ENCODE data around the gene MLPH.

DNA sequence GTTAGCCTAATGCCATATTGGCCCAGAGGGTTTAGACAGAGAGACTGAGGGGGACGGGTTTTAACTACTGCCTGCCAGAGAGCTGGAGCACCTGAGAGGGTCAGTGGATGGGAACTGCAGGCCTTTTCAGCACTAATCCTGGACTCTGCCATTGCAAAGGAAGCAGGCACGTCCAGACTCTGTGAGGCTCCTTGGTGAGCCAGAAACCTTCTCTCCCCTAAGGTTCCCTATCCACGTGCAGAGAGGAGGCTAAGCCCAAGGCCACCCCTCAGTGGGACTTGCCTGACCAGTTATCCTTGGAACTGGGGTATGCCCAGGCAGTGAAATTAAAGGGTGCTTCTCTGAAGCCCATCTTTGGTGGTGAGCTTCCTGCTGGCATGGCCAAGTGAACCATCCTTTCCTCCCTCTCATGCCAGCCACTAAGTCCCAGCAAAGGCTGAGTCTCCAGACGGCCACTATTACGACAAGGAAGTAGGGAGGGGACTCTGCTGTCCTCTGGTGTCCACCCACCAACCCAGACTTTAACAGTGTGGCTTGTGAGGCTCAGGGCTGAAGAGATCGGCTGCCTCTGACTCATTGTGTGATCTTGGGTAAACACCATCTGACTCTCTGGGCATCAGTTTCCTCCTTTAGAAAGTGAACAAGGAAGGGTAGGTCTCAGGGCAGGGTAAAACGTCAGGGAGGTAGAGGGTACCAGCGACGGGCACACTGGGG, 3.9 kb upstream of the MLPH start:
- TF ChIP-seq, protein P1, sequence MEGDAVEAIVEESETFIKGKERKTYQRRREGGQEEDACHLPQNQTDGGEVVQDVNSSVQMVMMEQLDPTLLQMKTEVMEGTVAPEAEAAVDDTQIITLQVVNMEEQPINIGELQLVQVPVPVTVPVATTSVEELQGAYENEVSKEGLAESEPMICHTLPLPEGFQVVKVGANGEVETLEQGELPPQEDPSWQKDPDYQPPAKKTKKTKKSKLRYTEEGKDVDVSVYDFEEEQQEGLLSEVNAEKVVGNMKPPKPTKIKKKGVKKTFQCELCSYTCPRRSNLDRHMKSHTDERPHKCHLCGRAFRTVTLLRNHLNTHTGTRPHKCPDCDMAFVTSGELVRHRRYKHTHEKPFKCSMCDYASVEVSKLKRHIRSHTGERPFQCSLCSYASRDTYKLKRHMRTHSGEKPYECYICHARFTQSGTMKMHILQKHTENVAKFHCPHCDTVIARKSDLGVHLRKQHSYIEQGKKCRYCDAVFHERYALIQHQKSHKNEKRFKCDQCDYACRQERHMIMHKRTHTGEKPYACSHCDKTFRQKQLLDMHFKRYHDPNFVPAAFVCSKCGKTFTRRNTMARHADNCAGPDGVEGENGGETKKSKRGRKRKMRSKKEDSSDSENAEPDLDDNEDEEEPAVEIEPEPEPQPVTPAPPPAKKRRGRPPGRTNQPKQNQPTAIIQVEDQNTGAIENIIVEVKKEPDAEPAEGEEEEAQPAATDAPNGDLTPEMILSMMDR (IDR thresholded peaks at IDR 0.05), result peak; percentile 34
- TF ChIP-seq EZH2phosphoT487 (IDR thresholded peaks at IDR 0.05), result no peak
- no peak for TF ChIP-seq EZH2 (IDR thresholded peaks at IDR 0.05)

Measured in neural progenitor cell (in vitro differentiated cells).